ENCODE measurements around the gene RAP1GAP2.
"Not testable (repeated sequence)": the region's sequence is repeated elsewhere in the genome, so short reads cannot be mapped to it uniquely, and the experiment has no call there.

Gene RAP1GAP2

GRCh38 chr17:2814481-2815341 lies 18.5 kb downstream of the RAP1GAP2 start:
- DNase-seq (ENCODE audit: low read depth, low spot score): no peak

- DNase-seq (ENCODE audit: low read depth, low spot score): no peak
Observed at GRCh38 chr17:2815781-2816185, 19.5 kb downstream of the RAP1GAP2 start.

- DNase-seq (ENCODE audit: low read depth, low spot score): no peak
Observed at GRCh38 chr17:2816688-2817087, 20.4 kb downstream of the RAP1GAP2 start.

- DNase-seq (ENCODE audit: low read depth, low spot score): not testable (repeated sequence)
Observed at GRCh38 chr17:2819294-2819693, 23.1 kb downstream of the RAP1GAP2 start.

- no peak for DNase-seq (ENCODE audit: low read depth, low spot score)
Observed at GRCh38 chr17:2819921-2820501, 23.8 kb downstream of the RAP1GAP2 start.

- no peak for DNase-seq (ENCODE audit: low read depth, low spot score)
Observed at GRCh38 chr17:2821868-2822267, 25.6 kb downstream of the RAP1GAP2 start.

- DNase-seq (ENCODE audit: low read depth, low spot score): no peak
Observed at GRCh38 chr17:2822358-2822757, 26.1 kb downstream of the RAP1GAP2 start.

GRCh38 chr17:2825253-2825970 lies 29.2 kb downstream of the RAP1GAP2 start:
- DNase-seq (ENCODE audit: low read depth, low spot score): no peak

- peak; percentile 69 for DNase-seq (ENCODE audit: low read depth, low spot score)
Observed at GRCh38 chr17:2828397-2829038, 32.3 kb downstream of the RAP1GAP2 start.

- no peak for DNase-seq (ENCODE audit: low read depth, low spot score)
Observed at GRCh38 chr17:2830678-2831077, 34.4 kb downstream of the RAP1GAP2 start.

- DNase-seq (ENCODE audit: low read depth, low spot score): no peak
Observed at GRCh38 chr17:2835780-2836179, 39.5 kb downstream of the RAP1GAP2 start.

- DNase-seq (ENCODE audit: low read depth, low spot score): no peak
Observed at GRCh38 chr17:2837147-2837561, 40.9 kb downstream of the RAP1GAP2 start.

GRCh38 chr17:2841606-2842005 lies 45.4 kb downstream of the RAP1GAP2 start:
- no peak for DNase-seq (ENCODE audit: low read depth, low spot score)

- no peak for DNase-seq (ENCODE audit: low read depth, low spot score)
Observed at GRCh38 chr17:2842464-2842863, 46.2 kb downstream of the RAP1GAP2 start.

GRCh38 chr17:2844416-2844815 lies 48.2 kb downstream of the RAP1GAP2 start:
- no peak for DNase-seq (ENCODE audit: low read depth, low spot score)

- DNase-seq (ENCODE audit: low read depth, low spot score): no peak
Observed at GRCh38 chr17:2847381-2848333, 51.4 kb downstream of the RAP1GAP2 start.

GRCh38 chr17:2849327-2849670 lies 53.1 kb downstream of the RAP1GAP2 start:
- DNase-seq (ENCODE audit: low read depth, low spot score): no peak

GRCh38 chr17:2850991-2851390 lies 54.8 kb downstream of the RAP1GAP2 start:
- DNase-seq (ENCODE audit: low read depth, low spot score): no peak

- no peak for DNase-seq (ENCODE audit: low read depth, low spot score)
Observed at GRCh38 chr17:2851615-2852014, 55.4 kb downstream of the RAP1GAP2 start.

- no peak for DNase-seq (ENCODE audit: low read depth, low spot score)
Observed at GRCh38 chr17:2852221-2852620, 56.0 kb downstream of the RAP1GAP2 start.

GRCh38 chr17:2852729-2853282 lies 56.6 kb downstream of the RAP1GAP2 start:
- no peak for DNase-seq (ENCODE audit: low read depth, low spot score)

Measured in iPS DF 19.7 (cell line).